GM19193 (cell line): ENCODE measurements around the gene PSMG4.

ENCODE experiments used
- POLR2A ChIP-seq: IDR thresholded peaks from 4 replicates; pipeline ENCODE4 v1.6.1; 2011; ENCODE audit not compliant: insufficient read depth, insufficient read length; ENCODE audit errors: extremely low read depth

The PSMG4 gene

DNA sequence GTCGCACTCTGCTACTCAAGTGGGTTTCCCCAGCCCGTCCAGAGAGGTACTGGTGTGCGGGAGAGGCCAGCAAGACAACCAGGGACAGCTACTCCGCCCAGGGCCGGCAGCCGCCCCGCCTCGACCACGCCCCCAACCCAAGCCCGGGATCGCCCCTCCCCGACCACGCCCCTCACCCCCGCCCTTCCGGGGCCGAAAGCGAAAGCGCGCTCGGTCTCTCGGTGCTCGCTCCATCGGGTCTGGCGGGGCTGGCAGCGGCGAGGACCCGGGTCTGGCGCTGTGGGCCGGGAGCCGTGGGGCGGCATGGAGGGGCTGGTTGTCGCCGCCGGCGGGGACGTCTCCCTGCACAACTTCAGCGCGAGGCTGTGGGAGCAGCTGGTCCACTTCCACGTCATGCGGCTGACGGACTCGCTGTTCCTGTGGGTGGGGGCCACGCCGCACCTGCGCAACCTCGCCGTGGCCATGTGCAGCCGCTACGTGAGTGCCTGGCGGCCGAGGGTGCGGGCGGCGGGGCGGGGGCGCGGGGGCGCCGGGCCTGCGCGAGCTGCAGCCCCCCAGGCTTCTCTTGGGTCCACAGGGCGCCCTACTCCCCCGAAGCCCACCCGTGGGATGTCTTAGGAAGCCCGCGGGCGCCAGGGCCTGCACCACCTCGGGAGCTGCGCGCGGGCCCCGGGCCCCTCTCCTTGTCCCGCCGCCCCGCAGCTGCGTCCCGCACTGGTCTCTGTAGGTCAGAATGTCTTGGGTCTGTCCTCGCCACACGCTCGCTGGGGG lies at the start of gene PSMG4:
PSMG4 (plus strand) TSS at position 228 of the 771 bp plus-strand sequence; CDS start at position 304, 76 bp downstream.
- TF ChIP-seq POLR2A, result peak; percentile 72

DNA sequence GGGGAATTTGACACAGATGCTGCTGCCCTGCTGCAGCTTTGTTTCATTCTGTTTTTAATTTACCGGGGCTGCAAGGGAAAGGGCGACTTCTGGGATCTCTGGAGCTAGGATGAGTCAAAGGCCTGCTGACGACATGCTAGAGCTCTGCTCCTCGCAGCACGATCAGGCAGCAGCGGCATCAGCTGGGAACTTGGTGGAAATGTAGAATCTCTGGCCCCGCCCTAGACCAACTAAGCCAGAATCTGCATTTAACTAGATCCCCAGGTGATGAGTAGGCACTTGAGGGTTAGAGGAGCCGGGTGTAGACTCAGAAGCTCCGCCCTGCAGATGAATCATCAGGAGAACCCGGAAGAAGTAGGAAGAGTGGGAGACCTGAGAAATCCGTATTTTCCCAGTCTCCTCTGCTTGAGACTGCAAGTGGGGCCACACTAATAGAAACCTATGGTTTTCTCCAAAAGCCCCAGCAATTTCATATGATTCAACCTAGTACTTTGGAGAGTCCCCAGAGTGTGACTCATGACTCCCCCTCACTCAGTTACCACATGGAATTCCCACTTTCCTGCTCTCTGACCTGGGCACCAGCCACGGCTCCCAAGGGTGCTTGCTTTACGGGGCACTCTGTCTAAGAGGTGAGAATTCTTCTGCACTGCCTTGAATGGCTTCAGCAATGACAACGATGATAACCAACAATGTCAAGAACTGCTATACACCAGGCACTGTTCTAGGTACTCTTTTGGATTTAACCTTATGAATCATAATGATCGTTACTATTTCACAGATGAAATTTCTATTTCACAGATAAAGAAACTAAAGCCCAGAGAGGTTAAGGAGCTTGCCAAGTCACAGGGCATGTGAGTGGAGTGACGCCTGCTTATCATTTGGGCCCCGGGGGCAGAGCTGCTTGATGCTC lies 49.4 kb upstream of the PSMG4 start:
- no peak for TF ChIP-seq POLR2A

DNA sequence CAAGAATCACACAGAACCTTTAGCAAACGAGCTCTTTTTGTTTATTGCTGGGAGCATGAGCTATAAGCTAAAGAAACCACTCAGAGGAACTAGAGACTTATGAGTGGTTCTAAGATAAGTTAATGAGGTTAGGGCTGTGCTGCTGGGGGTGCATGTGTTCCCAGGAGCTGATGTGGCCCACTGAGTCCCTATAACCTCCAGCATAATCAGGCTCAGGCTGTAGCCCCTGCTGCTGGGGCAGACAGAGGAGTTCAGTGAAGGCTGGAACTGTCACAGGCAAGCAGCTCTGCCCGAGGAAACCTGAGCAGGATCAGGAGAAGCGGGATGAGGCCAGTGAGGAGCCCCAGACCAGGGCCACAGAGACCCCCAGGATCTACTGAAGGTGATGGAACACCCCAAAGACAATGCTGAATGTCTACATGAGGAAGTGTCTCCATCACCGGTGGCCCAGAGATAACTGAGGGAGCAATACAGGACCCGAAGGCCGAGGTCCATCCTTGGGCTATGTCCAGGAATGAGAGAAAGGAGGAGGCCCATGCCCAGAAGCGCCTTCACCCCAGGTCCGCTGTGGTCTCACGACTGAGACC lies 48.6 kb upstream of the PSMG4 start:
- TF ChIP-seq POLR2A, result no peak

- no peak for TF ChIP-seq POLR2A
These were observed 47.1 kb upstream of the PSMG4 start for GRCh38 chr6:3211681-3212080.

DNA sequence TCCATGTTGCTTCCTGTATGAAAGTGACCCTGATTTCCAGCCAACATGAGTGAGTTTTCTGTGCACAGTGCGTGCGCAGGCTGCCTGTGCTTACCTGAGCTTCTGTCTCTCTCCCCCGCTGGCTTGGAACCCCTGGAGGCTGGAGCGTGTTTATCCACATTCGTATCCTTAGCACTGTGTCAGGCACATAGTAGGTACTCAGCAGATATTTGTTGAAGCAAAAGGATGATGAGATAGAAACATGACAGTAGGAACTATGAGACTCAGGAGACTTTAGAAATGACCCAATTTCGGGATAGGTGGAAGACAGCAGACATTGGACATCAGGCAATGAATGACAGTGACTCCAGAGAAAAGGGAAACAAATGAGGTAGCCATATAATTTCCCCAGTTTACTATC lies 46.5 kb upstream of the PSMG4 start:
- TF ChIP-seq POLR2A, result no peak

DNA sequence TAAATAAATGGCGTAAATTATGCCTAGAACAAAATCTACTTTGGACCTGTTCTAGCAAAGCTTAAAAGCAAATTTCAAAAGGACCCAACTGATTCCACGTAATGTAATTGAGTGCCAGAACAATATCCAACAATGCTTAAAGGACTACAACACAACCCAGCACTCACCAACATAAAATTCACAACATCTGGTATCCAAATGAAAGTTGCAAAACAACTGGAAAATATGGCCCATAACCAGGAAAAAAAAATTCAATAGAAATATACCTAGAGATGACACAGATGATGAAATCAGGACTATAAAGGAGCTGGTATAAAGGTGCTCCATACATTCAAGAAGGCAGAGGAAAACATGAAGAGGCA lies 45.4 kb upstream of the PSMG4 start:
- no peak for TF ChIP-seq POLR2A

GRCh38 chr6:3214898-3215297 lies 43.8 kb upstream of the PSMG4 start:
- TF ChIP-seq POLR2A, result no peak

DNA sequence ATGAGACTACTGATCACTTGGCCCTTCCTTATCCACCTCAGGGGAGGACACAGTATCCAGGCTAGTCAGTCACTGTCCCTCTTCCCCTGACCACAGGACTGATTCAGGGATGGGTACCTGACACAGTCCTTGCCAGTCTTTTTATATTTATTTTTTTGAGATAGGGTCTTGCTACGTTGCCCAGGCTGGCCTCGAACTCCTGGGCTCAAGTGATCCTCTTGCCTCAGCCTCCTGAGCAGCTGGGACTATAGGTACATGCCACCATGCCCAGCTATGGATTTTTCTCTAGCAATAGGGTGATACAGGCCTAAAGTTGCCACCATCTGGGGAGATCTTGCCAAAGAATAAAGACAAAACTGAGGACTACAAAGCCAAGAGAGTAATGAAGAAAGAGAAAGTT lies 41.5 kb upstream of the PSMG4 start:
- TF ChIP-seq POLR2A, result no peak

GRCh38 chr6:3218266-3218665 lies 40.5 kb upstream of the PSMG4 start:
- TF ChIP-seq POLR2A, result no peak

DNA sequence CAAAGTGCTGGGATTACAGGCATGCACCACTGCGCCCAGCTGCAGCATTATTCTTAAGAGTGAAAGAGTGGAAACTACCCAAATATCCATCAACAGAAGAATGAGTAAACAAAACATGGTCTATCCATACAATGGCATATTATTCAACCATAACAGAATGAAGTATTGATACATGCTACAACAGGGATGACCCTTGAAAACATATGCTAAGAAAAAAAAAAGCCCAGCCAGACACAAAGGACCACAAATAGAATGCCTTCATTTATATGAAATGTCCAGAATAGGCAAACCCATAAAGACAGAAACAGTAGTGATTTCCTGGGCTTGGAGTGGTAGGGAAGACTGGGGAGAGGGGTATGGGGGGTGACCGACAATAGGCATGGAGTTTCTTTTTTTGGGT lies 38.4 kb upstream of the PSMG4 start:
- TF ChIP-seq POLR2A, result no peak

DNA sequence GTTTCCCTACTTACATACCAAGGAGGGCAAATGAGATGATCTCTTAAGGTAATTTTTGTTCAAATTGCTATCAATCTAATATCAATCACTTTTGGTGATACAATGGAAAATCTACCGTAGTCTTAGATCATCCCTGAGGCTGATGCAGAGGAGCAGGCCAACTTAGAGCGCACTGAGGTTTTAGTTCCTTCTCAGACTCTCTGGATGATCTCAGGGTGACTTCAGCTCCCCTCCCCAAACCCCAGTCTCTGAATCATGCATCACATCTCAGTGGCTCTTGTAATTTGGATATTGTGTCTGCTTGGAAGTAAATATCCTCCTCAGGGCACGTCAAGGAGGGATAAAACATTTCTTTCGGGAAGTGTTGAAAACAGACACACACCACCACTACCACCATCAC lies 37.2 kb upstream of the PSMG4 start:
- TF ChIP-seq POLR2A, result no peak

- TF ChIP-seq POLR2A, result no peak
These were observed 36.2 kb upstream of the PSMG4 start for GRCh38 chr6:3222506-3223038.

GRCh38 chr6:3226042-3226441 lies 32.7 kb upstream of the PSMG4 start:
- no peak for TF ChIP-seq POLR2A

GRCh38 chr6:3226481-3227362 lies 32.0 kb upstream of the PSMG4 start:
- TF ChIP-seq POLR2A, result no peak

DNA sequence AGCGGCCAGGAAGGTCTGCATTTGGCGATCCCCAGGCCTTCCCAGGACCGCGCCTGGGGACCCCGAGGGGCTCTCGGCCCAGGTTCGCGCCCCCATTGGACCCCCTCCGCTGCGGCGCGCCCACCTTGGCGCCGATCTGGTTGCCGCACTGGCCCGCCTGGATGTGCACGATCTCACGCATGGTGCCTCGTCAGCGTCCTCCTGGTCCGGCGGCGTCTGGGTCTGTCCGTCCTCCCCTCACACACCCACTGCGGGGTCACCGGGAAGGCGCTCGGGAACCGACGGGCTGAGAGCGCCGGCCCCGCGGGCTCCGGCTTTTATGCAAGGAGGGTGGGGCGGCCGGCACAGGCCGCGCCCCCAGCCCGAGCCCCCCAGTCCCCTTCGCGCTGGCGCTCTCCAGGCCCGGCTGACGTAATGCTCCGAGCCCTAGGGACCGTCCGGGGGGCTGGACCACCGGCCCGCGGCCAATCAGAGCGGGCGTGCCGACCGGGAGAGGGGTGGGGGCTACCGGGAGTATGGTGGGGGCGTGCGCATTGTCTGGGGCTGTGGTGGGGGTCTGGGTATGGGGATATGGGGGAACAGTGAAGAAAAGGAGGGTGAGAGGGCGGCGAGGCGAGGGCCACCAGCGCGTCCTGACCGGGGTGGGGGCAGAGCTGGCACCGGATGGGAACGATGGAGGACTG lies 31.2 kb upstream of the PSMG4 start, which contains the start of gene TUBB2B:
TUBB2B (minus strand) TSS at position 291 of the 683 bp plus-strand sequence; CDS start at position 181, 110 bp downstream.
- peak; percentile 68 for TF ChIP-seq POLR2A
